Calu3 (cell line): Measurements from ENCODE around the gene TMEM120B. TPM values are rescaled to one million over a fixed set of nuclear protein-coding genes. Genes with fewer than 3 reads are reported as not detected.

Experiments used
- BruUV-seq: library from RNA; stranded (reverse); fragments of 400-500 nt; replicated peaks from 2 replicates; lab custom pipeline; 2021; lab: Mats Ljungman, UMichigan
- CTCF ChIA-PET: fragments of 300-600 bp; sonication (Branson Sonifier 250); formaldehyde crosslinking; loops from one replicate; lab custom pipeline; 2022; ENCODE audit warnings: antibody characterized with exemption; lab: Charles Lee
- DNase-seq: peaks from one replicate; pipeline ENCODE4 v3.0.0; 2022
- H3K27ac Mint-ChIP-seq: one replicate; pipeline ENCODE4 v1.8.0; 2022; ENCODE audit warnings: mixed read lengths; ENCODE audit not compliant: unreplicated experiment
- H3K27me3 Mint-ChIP-seq: one replicate; pipeline ENCODE4 v1.8.0; 2022; ENCODE audit warnings: mixed read lengths; ENCODE audit not compliant: unreplicated experiment
- H3K36me3 Mint-ChIP-seq: one replicate; pipeline ENCODE4 v1.8.0; 2022; ENCODE audit warnings: mild to moderate bottlenecking, moderate library complexity, mixed read lengths; ENCODE audit not compliant: insufficient read depth, unreplicated experiment
- H3K4me1 Mint-ChIP-seq: one replicate; pipeline ENCODE4 v1.8.0; 2022; ENCODE audit warnings: mild to moderate bottlenecking, low read depth, mixed read lengths; ENCODE audit not compliant: unreplicated experiment
- H3K4me3 Mint-ChIP-seq: one replicate; pipeline ENCODE4 v1.8.0; 2022; ENCODE audit warnings: mild to moderate bottlenecking, low read depth, moderate library complexity, mixed read lengths; ENCODE audit not compliant: unreplicated experiment
- H3K9me3 Mint-ChIP-seq: one replicate; pipeline ENCODE4 v1.8.0; 2022; ENCODE audit warnings: low read depth, mixed read lengths; ENCODE audit not compliant: unreplicated experiment
- intact Hi-C: fragments of 100-400 bp; cut with micrococcal nuclease; formaldehyde crosslinking; loops from one replicate; pipeline ENCODE4 v1.10.0; 2022; ENCODE audit not compliant: unreplicated experiment
- total RNA-seq: library from RNA; stranded (reverse); gene quantifications from 2 replicates; pipeline ENCODE4 v1.2.3, GENCODE V29; 2022
- TF ChIP-seq, protein P1 (sequence below): fragments of 200-600 bp; IDR thresholded peaks from one replicate; pipeline ENCODE4 v1.8.0; 2022; ENCODE audit warnings: antibody characterized with exemption; ENCODE audit not compliant: unreplicated experiment

TMEM120B gene
- total RNA-seq, 1 experiment from 2014 or later: 23.2 TPM

DNA sequence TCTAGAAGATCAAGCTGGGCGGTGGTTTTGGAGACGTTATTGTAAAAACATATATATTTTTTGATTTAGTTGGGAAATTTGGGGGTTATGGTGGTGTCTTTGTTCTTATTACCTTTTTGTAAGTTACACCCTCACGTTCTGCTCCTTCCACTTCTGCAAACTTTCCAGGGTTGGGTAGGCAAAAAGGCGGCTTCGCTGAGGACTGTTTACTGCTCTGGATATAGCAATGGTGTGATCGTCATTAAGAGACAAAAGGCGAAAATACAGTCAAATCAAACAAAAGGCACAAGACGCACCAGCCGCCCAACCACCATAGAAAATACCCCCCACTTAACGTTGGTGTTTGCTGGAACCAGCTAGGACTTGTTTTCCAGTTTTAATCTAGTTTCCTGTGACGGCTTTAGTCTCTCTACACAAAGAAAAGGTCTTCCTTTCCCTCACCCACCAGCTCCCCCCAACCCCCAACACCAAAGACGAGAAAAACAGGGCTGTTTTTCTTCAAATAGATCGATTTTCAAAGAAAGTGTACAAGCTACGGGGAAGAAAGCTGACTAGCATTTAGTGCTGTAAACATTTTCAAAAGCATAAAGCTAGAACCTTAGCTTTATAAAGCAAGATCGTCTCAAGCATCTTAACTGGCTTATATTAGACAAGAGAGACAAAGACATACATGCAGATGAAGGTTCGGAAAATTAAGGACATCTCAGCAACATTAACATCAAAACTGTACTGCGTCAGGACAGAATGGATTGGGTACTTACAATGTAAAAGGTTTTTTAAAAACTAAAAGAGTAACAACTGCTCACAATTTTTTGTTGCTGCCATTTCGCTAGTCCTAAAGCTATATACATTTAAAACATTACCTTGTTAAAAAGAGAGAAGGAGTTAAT lies 89.3 kb downstream of the TMEM120B start:
- Mint-ChIP-seq H3K4me1 (peaks cover 61% of the 10 kb centered on the region), H3K9me3 (no peaks in the 10 kb centered on the region), H3K27ac (peak overlapping the region; percentile 93), H3K36me3 (peaks cover 88% of the 10 kb centered on the region), H3K4me3 (peak overlapping the region; percentile 76), H3K27me3 (no peaks in the 10 kb centered on the region)
- intact Hi-C loops: no loop called here
- CTCF ChIA-PET: interaction anchor here (0.6 to 3.6 kb wide), 3 partner anchors 10 to 31 kb away, joined by 3 to 13 read pairs (median 4); no protein-coding TSS in a partner anchor
- TF ChIP-seq, protein P1, sequence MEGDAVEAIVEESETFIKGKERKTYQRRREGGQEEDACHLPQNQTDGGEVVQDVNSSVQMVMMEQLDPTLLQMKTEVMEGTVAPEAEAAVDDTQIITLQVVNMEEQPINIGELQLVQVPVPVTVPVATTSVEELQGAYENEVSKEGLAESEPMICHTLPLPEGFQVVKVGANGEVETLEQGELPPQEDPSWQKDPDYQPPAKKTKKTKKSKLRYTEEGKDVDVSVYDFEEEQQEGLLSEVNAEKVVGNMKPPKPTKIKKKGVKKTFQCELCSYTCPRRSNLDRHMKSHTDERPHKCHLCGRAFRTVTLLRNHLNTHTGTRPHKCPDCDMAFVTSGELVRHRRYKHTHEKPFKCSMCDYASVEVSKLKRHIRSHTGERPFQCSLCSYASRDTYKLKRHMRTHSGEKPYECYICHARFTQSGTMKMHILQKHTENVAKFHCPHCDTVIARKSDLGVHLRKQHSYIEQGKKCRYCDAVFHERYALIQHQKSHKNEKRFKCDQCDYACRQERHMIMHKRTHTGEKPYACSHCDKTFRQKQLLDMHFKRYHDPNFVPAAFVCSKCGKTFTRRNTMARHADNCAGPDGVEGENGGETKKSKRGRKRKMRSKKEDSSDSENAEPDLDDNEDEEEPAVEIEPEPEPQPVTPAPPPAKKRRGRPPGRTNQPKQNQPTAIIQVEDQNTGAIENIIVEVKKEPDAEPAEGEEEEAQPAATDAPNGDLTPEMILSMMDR: no peak
- DNase-seq: no peak
- TSS peak; percentile 50 for BruUV-seq

DNA sequence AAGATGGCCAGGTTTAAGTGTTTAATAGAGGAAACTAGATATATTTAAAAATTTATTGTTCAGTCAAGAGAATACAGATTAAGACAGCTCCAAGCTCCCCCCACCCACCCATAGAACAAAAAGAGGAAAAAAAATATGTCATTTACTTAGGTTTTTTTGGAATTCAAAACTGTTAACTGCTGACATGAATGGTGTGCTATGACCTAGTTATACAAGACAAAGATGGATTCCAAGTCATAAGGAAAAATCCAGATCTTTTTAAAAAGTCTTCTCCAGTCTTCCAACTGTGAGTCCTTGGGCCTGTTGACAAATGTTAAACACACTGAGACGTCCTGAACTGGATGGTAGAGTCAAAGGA lies 89.9 kb downstream of the TMEM120B start:
- no peak for DNase-seq
- peaks cover 54% of the 10 kb centered on the region for H3K4me1 Mint-ChIP-seq
- peak overlapping the region; percentile 76 for H3K4me3 Mint-ChIP-seq
- H3K27me3 Mint-ChIP-seq: no peaks in the 10 kb centered on the region
- TF ChIP-seq, protein P1: no peak
- intact Hi-C loops: no loop called here
- peak overlapping the region; percentile 93 for H3K27ac Mint-ChIP-seq
- TSS peak; percentile 85 for BruUV-seq
- H3K36me3 Mint-ChIP-seq: peaks cover 88% of the 10 kb centered on the region
- H3K9me3 Mint-ChIP-seq: no peaks in the 10 kb centered on the region
- CTCF ChIA-PET: interaction anchor here (0.8 to 3.6 kb wide), 3 partner anchors 8 to 16 kb away, joined by 3 to 13 read pairs (median 7); no protein-coding TSS in a partner anchor

DNA sequence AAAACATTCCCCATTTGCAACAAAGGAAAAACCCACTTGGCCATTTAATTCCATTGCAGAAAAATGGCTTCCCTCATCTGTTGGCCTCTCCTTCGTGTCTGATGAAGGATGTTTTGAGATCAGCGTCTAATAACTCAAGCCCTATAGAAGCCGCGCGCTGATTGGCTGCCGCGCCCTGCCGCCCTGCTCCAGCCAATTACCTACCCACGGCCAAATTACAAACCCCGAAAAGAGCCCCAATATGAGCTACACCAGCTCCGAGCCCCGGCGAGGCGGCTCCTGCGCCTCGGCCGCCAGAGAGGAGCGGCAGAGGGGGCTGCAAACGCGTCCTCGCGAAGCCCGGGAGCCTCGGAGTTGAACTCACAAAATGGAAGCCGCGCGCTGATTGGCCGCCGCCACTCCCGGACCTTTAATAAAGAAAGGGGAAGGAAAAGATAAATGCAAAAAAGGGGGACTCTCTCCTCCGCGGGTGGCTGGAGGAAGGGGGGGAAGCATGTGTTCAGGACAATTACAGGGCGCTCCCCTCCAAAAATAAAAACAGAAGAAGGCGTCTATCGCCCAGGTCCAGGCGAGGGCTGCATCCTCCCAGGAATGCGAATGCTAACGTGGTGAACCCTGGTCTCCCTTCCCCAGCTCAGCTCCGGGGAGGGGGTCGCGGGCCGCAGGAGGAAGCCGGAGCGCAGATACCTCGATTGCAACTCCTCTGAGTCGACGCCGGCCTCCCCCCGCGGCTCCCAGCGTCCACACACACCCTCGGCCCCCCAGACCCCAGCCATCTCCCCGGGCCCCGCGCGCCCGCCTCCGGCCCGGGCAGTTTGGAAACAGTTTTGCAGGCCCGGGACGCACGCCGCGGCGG lies 90.5 kb downstream of the TMEM120B start:
- CTCF ChIA-PET: interaction anchor here (0.8 to 3.6 kb wide), 3 partner anchors 8 to 9 kb away, joined by 6 to 13 read pairs (median 7); partner anchors contain the start of gene RHOF
- BruUV-seq: no TSS peak
- Mint-ChIP-seq H3K27ac (peak overlapping the region; percentile 93), H3K4me3 (peak overlapping the region; percentile 76), H3K27me3 (no peaks in the 10 kb centered on the region), H3K9me3 (no peaks in the 10 kb centered on the region), H3K36me3 (peaks cover 86% of the 10 kb centered on the region), H3K4me1 (peaks cover 48% of the 10 kb centered on the region)
- peak; percentile 86 for DNase-seq
- intact Hi-C loops: no loop called here
- TF ChIP-seq, protein P1: no peak

DNA sequence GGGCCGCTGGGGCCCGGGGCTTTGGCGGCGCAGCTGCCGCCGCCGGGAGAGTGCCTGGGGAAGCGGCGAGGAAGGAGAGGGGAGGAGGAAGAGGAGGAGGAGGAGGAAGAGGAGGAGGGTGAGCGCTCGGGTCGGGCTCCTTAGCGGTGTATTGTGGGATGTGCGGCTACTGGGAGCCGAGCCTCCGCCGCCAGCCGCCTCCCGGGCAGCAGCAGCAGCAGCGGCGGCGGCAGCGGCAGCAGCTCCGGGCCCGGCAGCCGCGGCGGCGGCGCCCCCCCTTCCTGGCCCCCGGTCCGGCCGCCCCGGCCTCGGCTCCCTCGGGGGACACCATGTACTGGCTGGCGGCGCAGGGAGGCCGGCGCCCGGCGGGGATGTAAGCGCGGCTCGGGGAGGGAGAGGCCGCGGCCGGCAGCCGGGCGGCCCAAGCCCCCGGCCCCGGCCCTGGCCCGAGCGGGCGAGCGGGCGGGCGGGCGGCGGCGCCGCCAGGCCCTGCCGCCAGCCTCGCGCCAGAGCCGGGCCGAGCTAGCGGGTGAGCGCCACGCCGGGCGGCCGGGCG lies 91.4 kb downstream of the TMEM120B start, which contains the start of gene SETD1B:
Gene SETD1B, plus strand, starts transcription at position 149 of the 556 bp plus-strand sequence. CDS start 729 bp downstream, outside the sequence.
- Mint-ChIP-seq H3K4me3 (peak within 1 kb of the TSS; percentile 76), H3K4me1 (peaks cover 40% of the 10 kb centered on the region), H3K36me3 (peaks cover 86% of the 10 kb centered on the region), H3K9me3 (no peaks in the 10 kb centered on the region), H3K27ac (peak within 1 kb of the TSS; percentile 93), H3K27me3 (no peaks in the 10 kb centered on the region)
- BruUV-seq: no TSS peak
- CTCF ChIA-PET: interaction anchor here (0.7 to 3.6 kb wide), 3 partner anchors 7 to 372 kb away, joined by 5 to 13 read pairs (median 6); partner anchors contain the start of gene RHOF
- TF ChIP-seq, protein P1: no peak
- intact Hi-C loops: no loop called here
- DNase-seq: peak; percentile 70
